Adipocyte (in vitro differentiated cells): ENCODE data around the gene ATG4C.

ENCODE experiments used
- DNase-seq: peaks from one replicate; pipeline ENCODE4 v3.0.0-alpha.2; 2015; ENCODE audit warnings: low read depth
- H3K27me3 ChIP-seq: replicated peaks from 2 replicates; pipeline ENCODE4 v1.7.0; 2013; ENCODE audit warnings: mild to moderate bottlenecking, low read length, moderate library complexity; ENCODE audit not compliant: control insufficient read depth, insufficient read depth
- H3K36me3 ChIP-seq: 2 replicates; pipeline ENCODE4 v1.7.0; 2013; ENCODE audit warnings: low read length, mild to moderate bottlenecking, moderate library complexity; ENCODE audit not compliant: control insufficient read depth, insufficient read depth, severe bottlenecking
- H3K4me1 ChIP-seq: 2 replicates; pipeline ENCODE4 v1.7.0; 2013; ENCODE audit warnings: mild to moderate bottlenecking, low read length, moderate library complexity; ENCODE audit not compliant: control insufficient read depth, insufficient read depth
- H3K4me3 ChIP-seq: 2 replicates; pipeline ENCODE4 v1.7.0; 2013; ENCODE audit warnings: mild to moderate bottlenecking, low read length, moderate library complexity
- H3K9ac ChIP-seq: 2 replicates; pipeline ENCODE4 v1.7.0; 2013; ENCODE audit warnings: mild to moderate bottlenecking, low read length, moderate library complexity
- H3K9me3 ChIP-seq: 2 replicates; pipeline ENCODE4 v1.7.0; 2013; ENCODE audit warnings: mild to moderate bottlenecking, low read length, moderate library complexity; ENCODE audit not compliant: control insufficient read depth

The ATG4C gene

DNA sequence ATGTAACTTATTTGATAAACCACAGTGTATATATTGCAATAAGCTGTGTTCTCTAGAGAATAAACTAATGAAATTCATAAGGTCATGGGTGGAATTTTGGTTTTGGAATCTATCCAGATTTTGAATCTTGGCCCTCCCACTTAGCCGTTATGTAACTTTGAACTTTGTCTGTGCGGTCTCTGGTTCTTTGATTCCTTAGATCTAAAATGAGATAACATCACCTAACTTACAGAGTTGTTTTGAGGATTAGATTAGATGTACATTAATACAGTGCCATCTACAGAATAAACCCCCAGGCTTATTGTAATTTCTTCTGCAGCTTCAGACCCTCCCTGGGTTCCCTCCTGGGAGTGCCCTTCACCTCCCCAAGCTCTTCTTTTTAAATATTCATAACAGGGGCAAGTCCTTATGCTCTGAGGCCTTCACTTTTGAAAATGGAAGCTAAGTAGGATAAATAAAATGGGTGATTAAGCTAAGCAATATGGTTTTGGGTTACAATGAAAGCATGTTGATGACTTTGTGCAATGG is 124.3 kb downstream of the ATG4C start:
- Histone ChIP-seq H3K36me3 (no peaks in the 10 kb centered on the region), H3K9me3 (no peaks in the 10 kb centered on the region), H3K4me3 (no peak overlapping the region), H3K27me3 (no peaks in the 10 kb centered on the region), H3K4me1 (no peaks in the 10 kb centered on the region), H3K9ac (no peak overlapping the region)
- no peak for DNase-seq

GRCh38 chr1:62912028-62912638 is 128.2 kb downstream of the ATG4C start:
- H3K27me3 ChIP-seq = peaks cover 28% of the 10 kb centered on the region
- H3K9me3 ChIP-seq = no peaks in the 10 kb centered on the region
- no peaks in the 10 kb centered on the region for H3K4me1 ChIP-seq
- H3K9ac ChIP-seq = no peak overlapping the region
- H3K4me3 ChIP-seq = no peak overlapping the region
- DNase-seq = peak; percentile 59
- no peaks in the 10 kb centered on the region for H3K36me3 ChIP-seq
